HepG2 (cell line): ENCODE data around the gene METRN. TPM values are rescaled to one million over a fixed set of nuclear protein-coding genes. Genes with fewer than 3 reads are reported as not detected.

Experiments
- CHCHD3 ChIP-seq: sonication (generic); formaldehyde crosslinking; IDR thresholded peaks from 2 replicates; pipeline ENCODE4 v1.8.0; 2022; ENCODE audit warnings: mild to moderate bottlenecking, missing genetic modification reagents, moderate library complexity
- CSRNP1 ChIP-seq: sonication (generic); formaldehyde crosslinking; IDR thresholded peaks from 2 replicates; pipeline ENCODE4 v1.8.1; 2023; ENCODE audit warnings: mild to moderate bottlenecking, missing genetic modification reagents
- DMAP1 ChIP-seq: IDR thresholded peaks from 2 replicates; pipeline ENCODE4 v1.6.1; 2016
- FOSL2 ChIP-seq: sonication (generic); formaldehyde crosslinking; IDR thresholded peaks from 2 replicates; pipeline ENCODE4 v1.4.0; 2020; ENCODE audit warnings: missing genetic modification reagents
- KLF6 ChIP-seq: IDR thresholded peaks from 2 replicates; pipeline ENCODE4 v1.8.0; 2016; ENCODE audit warnings: missing biosample characterization, missing genetic modification reagents
- NBN ChIP-seq: fragments of 450-650 bp; conservative IDR thresholded peaks from 2 replicates; pipeline ENCODE4 v1.6.1; 2017
- PCBP1 ChIP-seq: fragments of 200-400 bp; formaldehyde crosslinking; IDR thresholded peaks from 2 replicates; pipeline ENCODE4 v1.6.1; 2017; ENCODE audit warnings: mild to moderate bottlenecking, low read depth, low read length, borderline replicate concordance
- REPIN1 ChIP-seq: sonication (generic); formaldehyde crosslinking; IDR thresholded peaks from 2 replicates; pipeline ENCODE4 v1.8.0; 2022; ENCODE audit warnings: missing genetic modification reagents, low read depth, mild to moderate bottlenecking, borderline replicate concordance
- TBL1XR1 ChIP-seq: fragments of 150-350 bp; IDR thresholded peaks from 2 replicates; pipeline ENCODE4 v1.6.1; 2014; ENCODE audit warnings: borderline replicate concordance, low read length; ENCODE audit not compliant: partially characterized antibody
- ZFP1 ChIP-seq: IDR thresholded peaks from 2 replicates; pipeline ENCODE4 v1.6.1; 2016
- ZNF143 ChIP-seq: sonication (generic); formaldehyde crosslinking; IDR thresholded peaks from 2 replicates; pipeline ENCODE4 v1.4.0; 2020; ENCODE audit warnings: missing genetic modification reagents
- ZNF264 ChIP-seq: sonication (generic); formaldehyde crosslinking; IDR thresholded peaks from 2 replicates; pipeline ENCODE4 v1.4.0; 2020; ENCODE audit warnings: missing genetic modification reagents
- ZNF275 ChIP-seq: sonication (generic); formaldehyde crosslinking; IDR thresholded peaks from 2 replicates; pipeline ENCODE4 v1.8.0; 2022; ENCODE audit warnings: missing genetic modification reagents, mild to moderate bottlenecking, inconsistent platforms, borderline replicate concordance
- ZNF430 ChIP-seq: sonication (generic); formaldehyde crosslinking; IDR thresholded peaks from 2 replicates; pipeline ENCODE4 v1.9.0; 2021; ENCODE audit warnings: mild to moderate bottlenecking, missing genetic modification reagents
- ZNF501 ChIP-seq: sonication (generic); formaldehyde crosslinking; IDR thresholded peaks from 2 replicates; pipeline ENCODE4 v1.5.1; 2020; ENCODE audit warnings: mild to moderate bottlenecking, moderate library complexity, missing genetic modification reagents
- ZNF556 ChIP-seq: sonication (generic); formaldehyde crosslinking; IDR thresholded peaks from 2 replicates; pipeline ENCODE4 v1.4.0; 2020; ENCODE audit warnings: mild to moderate bottlenecking, missing genetic modification reagents, borderline replicate concordance
- ZNF569 ChIP-seq: sonication (generic); formaldehyde crosslinking; IDR thresholded peaks from 2 replicates; pipeline ENCODE4 v1.5.0; 2020; ENCODE audit warnings: mild to moderate bottlenecking, missing genetic modification reagents, moderate library complexity, borderline replicate concordance
- ZNF780A ChIP-seq: sonication (generic); formaldehyde crosslinking; IDR thresholded peaks from 2 replicates; pipeline ENCODE4 v1.8.0; 2022; ENCODE audit warnings: mild to moderate bottlenecking, missing genetic modification reagents, moderate library complexity
- ZNF782 ChIP-seq: sonication (generic); formaldehyde crosslinking; IDR thresholded peaks from 2 replicates; pipeline ENCODE4 v1.4.0; 2020; ENCODE audit warnings: missing genetic modification reagents, mild to moderate bottlenecking, borderline replicate concordance
- ZNF790 ChIP-seq: sonication (generic); formaldehyde crosslinking; IDR thresholded peaks from 2 replicates; pipeline ENCODE4 v1.8.0; 2022; ENCODE audit warnings: missing genetic modification reagents, mild to moderate bottlenecking, borderline replicate concordance
- ZNF891 ChIP-seq: sonication (generic); formaldehyde crosslinking; IDR thresholded peaks from 2 replicates; pipeline ENCODE4 v1.5.0; 2020; ENCODE audit warnings: mild to moderate bottlenecking, missing genetic modification reagents
- polyA plus RNA-seq, 8 experiments: library from polyadenylated mRNA; depleted of rRNA in 3 of 8; stranded (reverse) in 7 of 8; unstranded in 1 of 8; fragments of >200 nt; fragmentation: Illumina TruSeq in 4 of 8; extraction: Trizol in 4 of 8; gene quantifications; 2 replicates each; pipeline versions ENCODE4 v1.2.1 to v1.2.3, GENCODE V29; 2011 to 2016; ENCODE audit warnings: low read depth in 4 of 8, missing spikeins in 1 of 8, mixed read lengths in 1 of 8; ENCODE audit not compliant: insufficient read depth in 1 of 8
- total RNA-seq, 5 experiments: library from RNA; depleted of rRNA; stranded (reverse); fragments of >200 nt; fragmentation: Illumina TruSeq; extraction: Trizol; gene quantifications; 2 replicates each; pipeline ENCODE4 v1.2.3, GENCODE V29; 2016; ENCODE audit warnings: low read depth in 1 of 5
- TF ChIP-seq, protein P1 (sequence below): sonication (generic); formaldehyde crosslinking; IDR thresholded peaks from 2 replicates; pipeline ENCODE4 v1.4.0; 2020; ENCODE audit warnings: missing genetic modification reagents, borderline replicate concordance
- TF ChIP-seq, protein P2 (sequence below): sonication (generic); formaldehyde crosslinking; IDR thresholded peaks from 2 replicates; pipeline ENCODE4 v1.4.0; 2020; ENCODE audit warnings: missing genetic modification reagents
- TF ChIP-seq, protein P3 (sequence below): sonication (generic); formaldehyde crosslinking; IDR thresholded peaks from 2 replicates; pipeline ENCODE4 v1.5.0; 2020; ENCODE audit warnings: mild to moderate bottlenecking, missing genetic modification reagents
- TF ChIP-seq, protein P4 (sequence below): IDR thresholded peaks from 2 replicates; pipeline ENCODE4 v1.6.1; 2016; ENCODE audit warnings: missing genetic modification reagents, missing compliant biosample characterization

The METRN gene
- total and polyA plus RNA-seq, 2 of the 13 experiments (the other 11 are each of a cell fraction or from before 2014, with no cell fraction given), result 25.5 to 46.1 TPM

DNA sequence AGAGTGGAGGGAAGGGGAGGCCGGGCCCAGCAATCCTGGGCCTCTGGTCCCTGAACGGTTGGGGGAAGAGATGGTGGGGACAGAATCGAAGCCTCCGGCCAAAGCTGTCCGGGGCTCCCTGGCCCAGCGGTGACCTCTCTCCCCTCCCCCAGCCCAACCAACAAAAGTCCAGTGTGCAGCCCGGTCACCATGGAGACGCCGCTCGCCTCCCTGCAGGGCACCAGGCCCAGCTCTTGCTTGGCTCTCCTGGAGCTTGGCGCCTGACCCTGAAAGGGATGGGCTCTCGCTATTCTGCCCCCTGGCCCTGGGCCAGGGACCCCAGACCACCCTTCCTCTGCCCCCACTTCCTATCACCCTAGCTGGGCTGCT is 1.3 kb downstream of the METRN start (continued):
- TF ChIP-seq ZNF275 (CRISPR knock-in tag) (no peak), ZNF501 (CRISPR knock-in tag) (peak; percentile 64; the same call in 1 of the 2 replicates), ZNF891 (CRISPR knock-in tag) (0 out of 2 replicates have a peak, but pooled peaks have one; percentile 2), ZNF782 (CRISPR knock-in tag) (peak; percentile 64; the same call in 1 of the 2 replicates), REPIN1 (CRISPR knock-in tag) (0 out of 2 replicates have a peak, but pooled peaks have one; percentile 2), ZFP1 (CRISPR knock-in tag) (no peak), ZNF556 (CRISPR knock-in tag) (0 out of 2 replicates have a peak, but pooled peaks have one; percentile 21), ZNF264 (CRISPR knock-in tag) (no peak), KLF6 (CRISPR knock-in tag) (no peak), CSRNP1 (CRISPR knock-in tag) (no peak), NBN (no peak), CHCHD3 (no peak), FOSL2 (CRISPR knock-in tag) (no peak), PCBP1 (0 out of 2 replicates have a peak, but pooled peaks have one; percentile 79), ZNF569 (CRISPR knock-in tag) (no peak), ZNF780A (no peak), TBL1XR1 (no peak), ZNF790 (CRISPR knock-in tag) (no peak), ZNF430 (CRISPR knock-in tag) (no peak), ZNF143 (CRISPR knock-in tag) (no peak), DMAP1 (CRISPR knock-in tag) (no peak)
- TF ChIP-seq, protein P1, sequence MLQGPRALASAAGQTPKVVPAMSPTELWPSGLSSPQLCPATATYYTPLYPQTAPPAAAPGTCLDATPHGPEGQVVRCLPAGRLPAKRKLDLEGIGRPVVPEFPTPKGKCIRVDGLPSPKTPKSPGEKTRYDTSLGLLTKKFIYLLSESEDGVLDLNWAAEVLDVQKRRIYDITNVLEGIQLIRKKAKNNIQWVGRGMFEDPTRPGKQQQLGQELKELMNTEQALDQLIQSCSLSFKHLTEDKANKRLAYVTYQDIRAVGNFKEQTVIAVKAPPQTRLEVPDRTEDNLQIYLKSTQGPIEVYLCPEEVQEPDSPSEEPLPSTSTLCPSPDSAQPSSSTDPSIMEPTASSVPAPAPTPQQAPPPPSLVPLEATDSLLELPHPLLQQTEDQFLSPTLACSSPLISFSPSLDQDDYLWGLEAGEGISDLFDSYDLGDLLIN (CRISPR knock-in tag), result no peak
- TF ChIP-seq, protein P2, sequence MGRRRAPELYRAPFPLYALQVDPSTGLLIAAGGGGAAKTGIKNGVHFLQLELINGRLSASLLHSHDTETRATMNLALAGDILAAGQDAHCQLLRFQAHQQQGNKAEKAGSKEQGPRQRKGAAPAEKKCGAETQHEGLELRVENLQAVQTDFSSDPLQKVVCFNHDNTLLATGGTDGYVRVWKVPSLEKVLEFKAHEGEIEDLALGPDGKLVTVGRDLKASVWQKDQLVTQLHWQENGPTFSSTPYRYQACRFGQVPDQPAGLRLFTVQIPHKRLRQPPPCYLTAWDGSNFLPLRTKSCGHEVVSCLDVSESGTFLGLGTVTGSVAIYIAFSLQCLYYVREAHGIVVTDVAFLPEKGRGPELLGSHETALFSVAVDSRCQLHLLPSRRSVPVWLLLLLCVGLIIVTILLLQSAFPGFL (CRISPR knock-in tag), result no peak
- TF ChIP-seq, protein P3, sequence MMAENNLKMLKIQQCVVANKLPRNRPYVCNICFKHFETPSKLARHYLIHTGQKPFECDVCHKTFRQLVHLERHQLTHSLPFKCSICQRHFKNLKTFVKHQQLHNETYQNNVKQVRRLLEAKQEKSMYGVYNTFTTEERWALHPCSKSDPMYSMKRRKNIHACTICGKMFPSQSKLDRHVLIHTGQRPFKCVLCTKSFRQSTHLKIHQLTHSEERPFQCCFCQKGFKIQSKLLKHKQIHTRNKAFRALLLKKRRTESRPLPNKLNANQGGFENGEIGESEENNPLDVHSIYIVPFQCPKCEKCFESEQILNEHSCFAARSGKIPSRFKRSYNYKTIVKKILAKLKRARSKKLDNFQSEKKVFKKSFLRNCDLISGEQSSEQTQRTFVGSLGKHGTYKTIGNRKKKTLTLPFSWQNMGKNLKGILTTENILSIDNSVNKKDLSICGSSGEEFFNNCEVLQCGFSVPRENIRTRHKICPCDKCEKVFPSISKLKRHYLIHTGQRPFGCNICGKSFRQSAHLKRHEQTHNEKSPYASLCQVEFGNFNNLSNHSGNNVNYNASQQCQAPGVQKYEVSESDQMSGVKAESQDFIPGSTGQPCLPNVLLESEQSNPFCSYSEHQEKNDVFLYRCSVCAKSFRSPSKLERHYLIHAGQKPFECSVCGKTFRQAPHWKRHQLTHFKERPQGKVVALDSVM (CRISPR knock-in tag), result no peak
- TF ChIP-seq, protein P4, sequence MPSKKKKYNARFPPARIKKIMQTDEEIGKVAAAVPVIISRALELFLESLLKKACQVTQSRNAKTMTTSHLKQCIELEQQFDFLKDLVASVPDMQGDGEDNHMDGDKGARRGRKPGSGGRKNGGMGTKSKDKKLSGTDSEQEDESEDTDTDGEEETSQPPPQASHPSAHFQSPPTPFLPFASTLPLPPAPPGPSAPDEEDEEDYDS (CRISPR knock-in tag), result no peak
